ENCODE results near the gene NDST1.

Gene NDST1

GRCh38 chr5:150523472-150524350 is 15.8 kb downstream of the NDST1 start:
- DNase-seq (ENCODE audit: low spot score): peak; percentile 63

DNA sequence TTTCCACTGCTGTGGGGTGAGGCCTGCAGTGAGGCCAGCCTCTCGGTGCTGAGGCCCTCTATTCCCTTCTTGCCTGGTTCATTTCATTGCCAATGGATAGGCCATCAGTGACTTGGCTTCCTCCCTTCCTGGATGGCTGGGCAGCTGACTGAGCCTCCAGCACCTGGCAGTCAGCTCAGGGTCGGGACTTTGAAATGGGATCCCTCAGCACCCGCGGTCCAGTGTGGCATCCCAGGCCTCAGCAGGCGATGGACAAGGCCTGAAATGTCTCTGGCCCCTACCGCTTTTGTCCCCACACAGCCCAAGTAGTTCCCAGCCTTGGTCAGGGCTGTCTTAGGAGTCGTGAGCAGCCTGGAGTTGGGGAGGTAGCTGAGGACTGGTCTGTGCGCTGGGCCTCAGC is 17.2 kb downstream of the NDST1 start:
- no peak for DNase-seq (ENCODE audit: low spot score)

GRCh38 chr5:150525781-150526180 is 17.9 kb downstream of the NDST1 start:
- DNase-seq (ENCODE audit: low spot score): no peak

DNA sequence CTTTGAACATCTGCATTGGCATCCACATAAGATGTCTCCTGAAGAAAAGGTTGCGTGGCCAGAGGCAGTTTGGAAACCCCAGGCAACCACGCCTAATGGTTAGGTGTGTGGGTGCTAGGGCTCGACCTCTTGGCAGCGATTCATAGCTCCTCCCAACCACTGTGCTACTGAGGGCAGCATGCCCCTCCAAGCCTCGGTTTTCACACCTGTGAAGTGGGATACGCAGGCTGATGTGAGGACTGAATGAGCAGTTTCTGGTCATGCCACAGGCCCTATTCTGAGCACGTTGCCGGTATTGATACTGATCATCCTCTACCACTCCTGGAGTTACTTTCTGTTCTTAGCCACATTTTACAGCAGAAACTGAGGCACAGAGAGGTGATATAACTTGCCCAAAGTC is 19.1 kb downstream of the NDST1 start:
- no peak for DNase-seq (ENCODE audit: low spot score)

DNA sequence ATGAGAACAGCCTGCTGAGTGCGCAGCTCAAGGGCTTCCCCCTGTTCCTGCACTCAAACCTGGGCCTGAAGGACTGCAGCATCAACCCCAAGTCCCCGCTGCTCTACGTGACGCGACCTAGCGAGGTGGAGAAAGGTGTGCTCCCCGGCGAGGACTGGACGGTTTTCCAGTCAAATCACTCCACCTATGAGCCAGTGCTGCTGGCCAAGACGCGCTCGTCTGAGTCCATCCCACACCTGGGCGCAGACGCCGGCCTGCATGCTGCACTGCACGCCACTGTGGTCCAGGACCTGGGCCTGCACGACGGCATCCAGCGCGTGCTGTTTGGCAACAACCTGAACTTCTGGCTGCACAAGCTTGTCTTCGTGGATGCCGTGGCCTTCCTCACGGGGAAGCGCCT is 19.9 kb downstream of the NDST1 start:
- DNase-seq (ENCODE audit: low spot score): no peak

GRCh38 chr5:150528924-150529546 is 21.1 kb downstream of the NDST1 start:
- DNase-seq (ENCODE audit: low spot score): no peak

DNA sequence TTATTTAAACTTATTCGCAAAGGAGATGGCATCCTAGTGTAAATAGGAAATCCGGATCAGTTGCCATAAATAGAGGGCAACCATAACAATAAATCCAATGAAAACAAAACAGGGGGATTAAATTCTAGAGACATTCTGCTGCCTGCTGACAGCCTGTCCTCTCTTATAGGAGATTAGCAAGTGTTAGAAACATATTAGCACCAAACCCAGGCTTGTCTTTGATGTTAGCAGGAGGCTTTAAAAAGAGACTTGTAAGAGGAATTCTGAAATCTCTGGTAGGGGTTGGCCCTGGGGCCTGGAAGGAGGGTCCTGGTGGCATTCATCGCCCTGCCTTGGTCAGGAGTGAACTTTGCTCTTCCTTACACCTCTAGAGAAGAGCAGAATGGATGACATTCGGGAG is 21.6 kb downstream of the NDST1 start:
- no peak for DNase-seq (ENCODE audit: low spot score)

- DNase-seq (ENCODE audit: low spot score): no peak
These were observed 22.5 kb downstream of the NDST1 start for GRCh38 chr5:150530423-150530822.

GRCh38 chr5:150530951-150531588 is 23.1 kb downstream of the NDST1 start:
- no peak for DNase-seq (ENCODE audit: low spot score)

GRCh38 chr5:150531686-150532085 is 23.8 kb downstream of the NDST1 start:
- DNase-seq (ENCODE audit: low spot score): no peak

- DNase-seq (ENCODE audit: low spot score): no peak
These were observed 24.2 kb downstream of the NDST1 start for GRCh38 chr5:150532151-150532550.

DNA sequence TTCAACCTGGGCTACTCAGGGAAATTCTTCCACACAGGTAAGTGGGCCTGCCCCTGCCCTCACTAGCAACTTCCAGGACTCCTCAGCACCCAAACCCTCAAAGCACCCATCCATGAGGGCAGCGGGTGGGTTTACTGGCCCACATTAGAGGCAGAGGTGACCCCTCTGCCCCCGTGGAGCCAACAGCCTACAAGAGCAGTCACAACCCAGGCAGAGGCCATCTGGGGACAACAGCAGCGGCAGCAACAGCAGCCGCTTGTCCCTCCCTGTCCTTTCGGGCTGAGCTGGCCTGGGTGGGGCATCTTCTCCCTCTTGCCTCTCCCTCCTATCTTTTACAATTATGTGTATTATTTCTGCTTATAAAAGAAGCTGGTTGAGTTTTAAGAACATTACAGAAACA is 25.1 kb downstream of the NDST1 start:
- DNase-seq (ENCODE audit: low spot score): no peak

- no peak for DNase-seq (ENCODE audit: low spot score)
These were observed 26.9 kb downstream of the NDST1 start for GRCh38 chr5:150534811-150535210.

DNA sequence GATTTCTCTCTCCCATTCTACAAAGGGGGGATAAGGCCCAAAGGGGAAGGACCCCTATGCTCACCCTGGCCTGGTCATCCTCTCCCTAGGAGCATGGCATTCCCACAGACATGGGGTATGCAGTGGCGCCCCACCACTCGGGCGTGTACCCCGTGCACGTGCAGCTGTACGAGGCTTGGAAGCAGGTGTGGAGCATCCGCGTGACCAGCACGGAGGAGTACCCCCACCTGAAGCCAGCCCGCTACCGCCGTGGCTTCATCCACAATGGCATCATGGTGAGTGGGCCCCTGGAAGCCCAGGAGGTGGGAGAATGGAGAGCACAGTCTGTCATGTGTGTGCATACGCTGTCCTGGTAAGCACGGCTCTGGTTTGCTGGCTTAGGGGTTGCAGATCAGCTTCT is 27.7 kb downstream of the NDST1 start:
- no peak for DNase-seq (ENCODE audit: low spot score)

GRCh38 chr5:150538007-150538917 is 30.3 kb downstream of the NDST1 start:
- peak; percentile 47 for DNase-seq (ENCODE audit: low spot score)

DNA sequence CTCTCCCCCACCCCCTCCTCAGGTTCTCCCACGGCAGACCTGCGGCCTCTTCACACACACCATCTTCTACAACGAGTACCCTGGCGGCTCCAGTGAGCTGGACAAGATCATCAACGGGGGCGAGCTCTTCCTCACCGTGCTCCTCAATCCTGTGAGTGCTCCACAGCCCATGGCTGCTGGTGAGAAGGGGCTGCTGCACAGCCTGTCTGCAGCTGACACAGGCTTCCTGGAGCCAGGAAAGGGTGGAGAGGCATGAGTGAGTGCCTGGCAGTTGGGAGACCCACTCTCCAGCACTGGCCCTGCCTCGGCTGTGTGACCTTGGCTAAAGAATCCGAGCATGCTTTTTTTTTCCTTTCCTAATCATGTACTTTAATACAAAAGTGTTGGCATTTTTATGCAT is 31.3 kb downstream of the NDST1 start:
- no peak for DNase-seq (ENCODE audit: low spot score)

GRCh38 chr5:150540042-150540441 is 32.1 kb downstream of the NDST1 start:
- DNase-seq (ENCODE audit: low spot score): no peak

GRCh38 chr5:150540615-150541396 is 32.9 kb downstream of the NDST1 start:
- DNase-seq (ENCODE audit: low spot score): peak; percentile 82

GRCh38 chr5:150541397-150541675 is 33.4 kb downstream of the NDST1 start:
- no peak for DNase-seq (ENCODE audit: low spot score)

DNA sequence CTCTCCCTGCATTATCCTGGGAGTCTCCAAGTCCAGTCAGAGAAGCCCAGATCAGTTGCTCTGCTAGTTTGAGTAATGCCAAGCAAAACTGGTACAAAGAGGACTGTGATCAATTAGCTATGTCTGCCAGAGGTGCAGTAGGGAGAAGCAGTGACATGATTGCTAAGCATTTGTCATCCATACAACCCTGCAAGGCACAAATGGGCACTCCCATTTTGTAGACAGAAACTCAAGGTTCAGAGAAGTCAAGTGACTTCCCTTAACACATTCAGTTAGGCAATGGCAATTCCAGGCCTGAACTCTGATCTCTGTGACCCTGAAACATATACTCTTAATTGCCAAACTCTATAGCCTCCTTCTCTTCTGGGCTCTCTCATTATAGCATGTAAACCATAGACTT is 34.0 kb downstream of the NDST1 start:
- peak; percentile 76 for DNase-seq (ENCODE audit: low spot score)

DNA sequence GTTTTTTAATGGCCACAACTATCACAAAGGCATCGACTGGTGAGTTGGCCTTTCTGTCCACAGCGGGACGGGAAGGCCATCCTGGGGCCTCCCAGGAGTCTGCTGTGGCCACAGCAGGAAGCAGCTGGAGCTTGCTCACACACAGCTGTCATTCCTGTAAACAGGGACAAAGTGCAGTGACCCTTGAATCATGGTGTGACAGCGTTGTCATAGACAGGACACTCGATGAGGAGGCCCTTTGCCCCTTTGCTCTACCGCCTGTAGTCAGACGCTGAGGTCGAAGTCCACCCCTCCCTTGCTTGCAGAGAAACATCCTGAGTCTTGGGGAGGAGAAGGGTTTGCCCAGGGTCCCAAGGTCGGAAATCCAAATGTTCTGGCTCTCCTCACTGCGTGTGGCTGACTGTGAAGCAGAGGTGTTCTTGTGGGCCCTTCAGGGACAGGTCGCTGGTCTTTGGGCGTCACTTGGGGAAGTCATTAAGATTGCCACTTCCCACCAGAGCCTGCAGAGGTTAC is 35.1 kb downstream of the NDST1 start:
- peak; percentile 36 for DNase-seq (ENCODE audit: low spot score)

Measured in kidney tubule cell (primary cell).